ENCODE measurements around the gene LAMP2. TPM values are rescaled to one million over a fixed set of nuclear protein-coding genes. Genes with fewer than 3 reads are reported as not detected.

Gene LAMP2
- total RNA-seq, 4 donors from 2014 or later = 19.8 to 119 (median 65.7) TPM

- Histone ChIP-seq H3K4me1 (no peaks in the 10 kb centered on the region), H3K27me3 (no peaks in the 10 kb centered on the region), H3K36me3 (no peaks in the 10 kb centered on the region), H3K4me3 (no peak overlapping the region), H3K9me3 (no peaks in the 10 kb centered on the region), H3K27ac (no peak overlapping the region)
- TF ChIP-seq POLR2A (IDR thresholded peaks at IDR 0.05) (no peak), CTCF (IDR thresholded peaks at IDR 0.05) (no peak)
- no peak for DNase-seq
Measured at GRCh38 chrX:120406638-120407037, 62.5 kb downstream of the LAMP2 start.

GRCh38 chrX:120402369-120402768 lies 66.7 kb downstream of the LAMP2 start:
- TF ChIP-seq POLR2A (IDR thresholded peaks at IDR 0.05) = no peak
- no peak for TF ChIP-seq CTCF (IDR thresholded peaks at IDR 0.05)
- no peak for DNase-seq
- H3K4me1 ChIP-seq = no peaks in the 10 kb centered on the region

GRCh38 chrX:120401301-120401700 lies 67.8 kb downstream of the LAMP2 start:
- Histone ChIP-seq H3K27ac (no peak overlapping the region), H3K36me3 (no peaks in the 10 kb centered on the region), H3K27me3 (no peaks in the 10 kb centered on the region), H3K4me3 (no peak overlapping the region), H3K4me1 (no peaks in the 10 kb centered on the region), H3K9me3 (no peaks in the 10 kb centered on the region)
- DNase-seq = no peak
- TF ChIP-seq CTCF (IDR thresholded peaks at IDR 0.05) = no peak
- TF ChIP-seq POLR2A (IDR thresholded peaks at IDR 0.05) = no peak

More at GRCh38 chrX:120402369-120402768, 66.7 kb downstream of the LAMP2 start:
- Histone ChIP-seq H3K36me3 (no peaks in the 10 kb centered on the region), H3K4me3 (no peak overlapping the region), H3K27ac (no peak overlapping the region), H3K27me3 (no peaks in the 10 kb centered on the region), H3K9me3 (no peaks in the 10 kb centered on the region)

GRCh38 chrX:120380699-120381098 lies 88.4 kb downstream of the LAMP2 start:
- Histone ChIP-seq H3K4me3 (no peak overlapping the region), H3K27ac (no peak overlapping the region), H3K9me3 (no peaks in the 10 kb centered on the region), H3K27me3 (no peaks in the 10 kb centered on the region), H3K36me3 (no peaks in the 10 kb centered on the region), H3K4me1 (no peaks in the 10 kb centered on the region)
- TF ChIP-seq CTCF (IDR thresholded peaks at IDR 0.05) (peak in 5 of 6 experiments; percentile 13 to 48 (median 42)), POLR2A (IDR thresholded peaks at IDR 0.05) (no peak)
- DNase-seq = peak in 1 of 3 donors; percentile 30

GRCh38 chrX:120379937-120380681 lies 89.0 kb downstream of the LAMP2 start:
- Histone ChIP-seq H3K27ac (no peak overlapping the region), H3K36me3 (no peaks in the 10 kb centered on the region), H3K4me1 (no peaks in the 10 kb centered on the region), H3K27me3 (no peaks in the 10 kb centered on the region), H3K4me3 (no peak overlapping the region), H3K9me3 (no peaks in the 10 kb centered on the region)
- TF ChIP-seq POLR2A (IDR thresholded peaks at IDR 0.05) (no peak), CTCF (IDR thresholded peaks at IDR 0.05) (no peak)
- DNase-seq = no peak
